HepG2 (cell line): ENCODE measurements around the gene DNASE1L2. TPM values are rescaled to one million over a fixed set of nuclear protein-coding genes. Genes with fewer than 3 reads are reported as not detected.

Experiments
- ATAC-seq: fragments of 200-7000 bp; cut with Tn5 transposase; 3 replicates; pipeline ENCODE4 v1.9.1; 2020; ENCODE audit warnings: mild to moderate bottlenecking, moderate library complexity
- BruUV-seq: library from RNA; stranded (reverse); fragments of 400-500 nt; replicated peaks from 2 replicates; lab custom pipeline; 2021; lab: Mats Ljungman, UMichigan
- CTCF ChIA-PET: fragments of 300-600 bp; formaldehyde crosslinking; extraction: SDS; loops from one replicate; lab custom pipeline; 2021; ENCODE audit warnings: low total read pairs, inconsistent platforms, low intra/inter-chr PET ratio; lab: Yijun Ruan, JAX
- POLR2A ChIA-PET: fragments of 350-600 bp; sonication (Branson Sonifier 250); formaldehyde crosslinking; loops from one replicate; lab custom pipeline; 2020; ENCODE audit warnings: antibody characterized with exemption, inconsistent platforms; lab: Yijun Ruan, JAX
- DNase-seq: peaks from one replicate; pipeline ENCODE4 v3.0.0-alpha.2; 2015; ENCODE audit warnings: low spot score
- FAIRE-seq: peaks from 3 replicates; lab custom pipeline; 2011; peaks lifted over from hg19 to GRCh38; lab: Jason Lieb, UNC
- H2AFZ ChIP-seq: one replicate; pipeline ENCODE4 v1.6.1; 2011; ENCODE audit warnings: low read length, inconsistent platforms
- H3K27ac ChIP-seq: fragments of 300-600 bp; 3 replicates; pipeline ENCODE4 v1.8.0; 2011; ENCODE audit warnings: mixed run types, mild to moderate bottlenecking, mixed read lengths, low read length, inconsistent platforms; ENCODE audit not compliant: insufficient read depth; ENCODE audit errors: extremely low read length
- H3K27me3 ChIP-seq, 2 experiments: fragments of 200-600 bp in 1 of 2; 2 replicates in 1 of 2; 3 replicates in 1 of 2; pipeline versions ENCODE4 v1.6.0 to v1.8.0; 2011; ENCODE audit warnings: low read length in 2 of 2, mild to moderate bottlenecking in 2 of 2, moderate library complexity in 2 of 2, inconsistent platforms in 1 of 2; ENCODE audit not compliant: insufficient read depth in 2 of 2, control insufficient read depth in 1 of 2
- H3K36me3 ChIP-seq, 2 experiments: fragments of 200-600 bp in 1 of 2; replicated peaks in 1 of 2; 2 replicates in 1 of 2; 3 replicates in 1 of 2; pipeline versions ENCODE4 v1.5.1 to v1.8.0; 2011; ENCODE audit warnings: low read length in 2 of 2, inconsistent platforms in 1 of 2; ENCODE audit not compliant: insufficient read depth in 2 of 2, control insufficient read depth in 1 of 2
- H3K4me1 ChIP-seq: 2 replicates; pipeline ENCODE4 v1.5.1; 2012; ENCODE audit warnings: low read length, inconsistent platforms; ENCODE audit not compliant: insufficient read depth
- H3K4me2 ChIP-seq: 2 replicates; pipeline ENCODE4 v1.6.0; 2011; ENCODE audit warnings: low read depth, low read length, inconsistent platforms
- H3K4me3 ChIP-seq, 3 experiments: fragments of 200-600 bp in 1 of 3; sonication (generic), shearing (Covaris generic) in 1 of 3; replicated peaks in 1 of 3; 2 replicates each; pipeline ENCODE4 v1.5.1; 2011 to 2016; ENCODE audit warnings: low read length in 3 of 3, inconsistent platforms in 2 of 3, low read depth in 2 of 3, mild to moderate bottlenecking in 2 of 3, control low read depth in 1 of 3, mixed read lengths in 1 of 3; ENCODE audit not compliant: insufficient read depth in 1 of 3
- H3K79me2 ChIP-seq: one replicate; pipeline ENCODE4 v1.6.1; 2011; ENCODE audit warnings: low read length, inconsistent platforms; ENCODE audit not compliant: insufficient read depth
- H3K9ac ChIP-seq: 2 replicates; pipeline ENCODE4 v1.6.0; 2011; ENCODE audit warnings: mild to moderate bottlenecking, low read depth, low read length, inconsistent platforms; ENCODE audit not compliant: insufficient read depth
- H3K9me3 ChIP-seq: 2 replicates; pipeline ENCODE4 v1.5.1; 2012; ENCODE audit warnings: mild to moderate bottlenecking, low read length
- H4K20me1 ChIP-seq: 2 replicates; pipeline ENCODE4 v1.6.0; 2011; ENCODE audit warnings: inconsistent platforms, mild to moderate bottlenecking, low read length, moderate library complexity; ENCODE audit not compliant: insufficient read depth
- BRF2 ChIP-seq: sonication (generic); formaldehyde crosslinking; IDR thresholded peaks from 2 replicates; pipeline ENCODE4 v1.8.1; 2022; ENCODE audit warnings: mild to moderate bottlenecking, missing genetic modification reagents
- MXI1 ChIP-seq: IDR thresholded peaks from 3 replicates; pipeline ENCODE4 v1.6.1; 2012; ENCODE audit warnings: low read depth, low read length, inconsistent platforms, borderline replicate concordance
- SIN3A ChIP-seq: IDR thresholded peaks from 2 replicates; pipeline ENCODE4 v1.6.1; 2011; ENCODE audit warnings: low read depth, mild to moderate bottlenecking, control low read depth, low read length, borderline replicate concordance
- TBX2 ChIP-seq: sonication (generic); formaldehyde crosslinking; IDR thresholded peaks from 2 replicates; pipeline ENCODE4 v1.5.0; 2020; ENCODE audit warnings: missing genetic modification reagents, mild to moderate bottlenecking, borderline replicate concordance
- TRIM24 ChIP-seq: sonication (generic); formaldehyde crosslinking; IDR thresholded peaks from 2 replicates; pipeline ENCODE4 v1.8.0; 2022; ENCODE audit warnings: mild to moderate bottlenecking, missing genetic modification reagents
- ZBTB33 ChIP-seq: sonication (generic); formaldehyde crosslinking; IDR thresholded peaks from 2 replicates; pipeline ENCODE4 v1.4.0; 2020; ENCODE audit warnings: missing genetic modification reagents
- WGBS: methylation state at CpG from one replicate; pipeline ENCODE4 v1.1.6; 2017; ENCODE audit warnings: low lambda C conversion rate; 5-methylcytosine and 5-hydroxymethylcytosine counted together
- in situ Hi-C: cut with HindIII; loops from 2 replicates; pipeline ENCODE4 v1.10.0; 2017; ENCODE audit warnings: low pct_unique_long_range_greater_than_20kb; ENCODE audit not compliant: extremely low pct_ligation_motif_present
- intact Hi-C: fragments of 100-400 bp; cut with micrococcal nuclease; formaldehyde crosslinking; loops from one replicate; pipeline ENCODE4 v1.10.0; 2022; ENCODE audit not compliant: unreplicated experiment
- polyA plus RNA-seq, 8 experiments: library from polyadenylated mRNA; depleted of rRNA in 3 of 8; stranded (reverse) in 7 of 8; unstranded in 1 of 8; fragments of >200 nt; fragmentation: Illumina TruSeq in 4 of 8; extraction: Trizol in 4 of 8; gene quantifications; 2 replicates each; pipeline versions ENCODE4 v1.2.1 to v1.2.3, GENCODE V29; 2011 to 2016; ENCODE audit warnings: low read depth in 4 of 8, missing spikeins in 1 of 8, mixed read lengths in 1 of 8; ENCODE audit not compliant: insufficient read depth in 1 of 8
- total RNA-seq, 5 experiments: library from RNA; depleted of rRNA; stranded (reverse); fragments of >200 nt; fragmentation: Illumina TruSeq; extraction: Trizol; gene quantifications; 2 replicates each; pipeline ENCODE4 v1.2.3, GENCODE V29; 2016; ENCODE audit warnings: low read depth in 1 of 5

The DNASE1L2 gene
- total and polyA plus RNA-seq, 2 of the 13 experiments (the other 11 are each of a cell fraction or from before 2014, with no cell fraction given): 0.44 to 0.50 TPM

- H3K4me3 ChIP-seq: no peak overlapping the region
- TF ChIP-seq TBX2 (CRISPR knock-in tag): no peak
- no peak for TF ChIP-seq BRF2 (CRISPR knock-in tag)
- TF ChIP-seq TRIM24 (CRISPR knock-in tag): no peak
- no peak for TF ChIP-seq MXI1
- no peak overlapping the region for H3K9ac ChIP-seq
- H4K20me1 ChIP-seq: no peaks in the 10 kb centered on the region
- no peak for DNase-seq
- H3K9me3 ChIP-seq: no peaks in the 10 kb centered on the region
- WGBS: 98% methylated on average over 7 of the region's 20 CpGs
- CTCF ChIA-PET: no interaction called here
- intact Hi-C loops: no loop called here
- H3K36me3 ChIP-seq: no peaks in the 10 kb centered on the region
- no peak for FAIRE-seq
- no peaks in the 10 kb centered on the region for H3K79me2 ChIP-seq
- H2AFZ ChIP-seq: no peak overlapping the region
- no peak for ATAC-seq
- no peak overlapping the region for H3K27ac ChIP-seq
- H3K4me2 ChIP-seq: no peak overlapping the region
- peaks cover 40% of the 10 kb centered on the region for H3K4me1 ChIP-seq
- no peaks in the 10 kb centered on the region for H3K27me3 ChIP-seq
- POLR2A ChIA-PET: no interaction called here
- in situ Hi-C loops: no loop called here
- no TSS peak for BruUV-seq
Measured at GRCh38 chr16:2186505-2186904, 49.7 kb upstream of the DNASE1L2 start.

GRCh38 chr16:2187212-2187611 lies 49.0 kb upstream of the DNASE1L2 start:
- Histone ChIP-seq H3K4me3 (no peak overlapping the region), H4K20me1 (no peaks in the 10 kb centered on the region), H3K79me2 (no peaks in the 10 kb centered on the region), H3K9me3 (no peaks in the 10 kb centered on the region), H3K36me3 (no peaks in the 10 kb centered on the region), H3K4me2 (no peak overlapping the region), H3K9ac (no peak overlapping the region), H2AFZ (no peak overlapping the region), H3K27me3 (no peaks in the 10 kb centered on the region), H3K4me1 (peaks cover 37% of the 10 kb centered on the region), H3K27ac (no peak overlapping the region)
- peak; percentile 65; the same call in 1 of the 2 replicates for TF ChIP-seq ZBTB33 (CRISPR knock-in tag)
- no peak for TF ChIP-seq SIN3A
- no TSS peak for BruUV-seq
- POLR2A ChIA-PET: interaction anchor here (1.1 to 1.5 kb wide), 2 partner anchors 32 to 47 kb away, joined by 3 to 9 read pairs; partner anchors contain the start of gene TRAF7
- WGBS: 76% methylated on average over 9 of the region's 17 CpGs
- CTCF ChIA-PET: no interaction called here
- FAIRE-seq (no peak), DNase-seq (no peak), ATAC-seq (no peak)
- in situ Hi-C loops (no loop called here), intact Hi-C loops (no loop called here)
